B cell (primary cell): ENCODE data around the gene GATAD1. TPM values are rescaled to one million over a fixed set of nuclear protein-coding genes. Genes with fewer than 3 reads are reported as not detected.
"Not testable (repeated sequence)": the region's sequence is repeated elsewhere in the genome, so short reads cannot be mapped to it uniquely, and the experiment has no call there.

Source experiments
- ATAC-seq: fragments of 200-7000 bp; cut with Tn5 transposase; one replicate; pipeline ENCODE4 v1.10.0; 2021; ENCODE audit warnings: low read depth, mild to moderate bottlenecking, moderate number of reproducible peaks, moderate library complexity
- CTCF ChIA-PET: fragments of 350-600 bp; sonication (Branson Sonifier 250); formaldehyde crosslinking; loops from one replicate; lab custom pipeline; 2021; ENCODE audit warnings: antibody characterized with exemption, inconsistent platforms; lab: Charles Lee
- POLR2A ChIA-PET: fragments of 350-600 bp; sonication (Branson Sonifier 250); formaldehyde crosslinking; loops from one replicate; lab custom pipeline; 2021; ENCODE audit warnings: antibody characterized with exemption; lab: Charles Lee
- DNase-seq: peaks from one replicate; pipeline ENCODE4 v3.0.0; 2013
- H2AFZ ChIP-seq: 2 replicates; pipeline ENCODE4 v1.6.1; 2012; ENCODE audit warnings: mild to moderate bottlenecking, low read depth, low read length; ENCODE audit not compliant: insufficient read depth, poor library complexity, severe bottlenecking
- H3K27ac ChIP-seq, 2 donors: 1 replicate in 1 of 2; 2 replicates in 1 of 2; pipeline ENCODE4 v1.5.1; 2012 to 2013; ENCODE audit warnings: low read length in 2 of 2, mild to moderate bottlenecking in 2 of 2, moderate library complexity in 1 of 2
- H3K27me3 ChIP-seq, 4 experiments: fragments of 200-600 bp in 1 of 4; sonication (generic) in 1 of 4; replicated peaks in 1 of 4; 1 replicate in 2 of 4; 2 replicates in 2 of 4; pipeline versions ENCODE4 v1.6.1 to v1.7.0; 2013 to 2016; ENCODE audit warnings: low read length in 3 of 4, mild to moderate bottlenecking in 2 of 4, mixed read lengths in 1 of 4, moderate library complexity in 1 of 4; ENCODE audit not compliant: insufficient read depth in 4 of 4, control insufficient read depth in 3 of 4; ENCODE audit errors: control extremely low read depth in 1 of 4
- H3K36me3 ChIP-seq, 2 experiments: replicated peaks in 1 of 2; 1 replicate in 1 of 2; 2 replicates in 1 of 2; pipeline versions ENCODE4 v1.6.1 to v1.7.1; 2013; ENCODE audit warnings: low read length in 1 of 2; ENCODE audit not compliant: insufficient read depth in 2 of 2, control insufficient read depth in 1 of 2; ENCODE audit errors: control extremely low read depth in 1 of 2, extremely low read depth in 1 of 2
- H3K4me1 ChIP-seq, 2 donors: fragments of 200-600 bp in 1 of 2; sonication (generic) in 1 of 2; 1 replicate in 1 of 2; 2 replicates in 1 of 2; pipeline versions ENCODE4 v1.5.1 to v1.6.1; 2013 to 2017; ENCODE audit warnings: low read length in 2 of 2; ENCODE audit not compliant: control insufficient read depth in 2 of 2, insufficient read depth in 2 of 2
- H3K4me2 ChIP-seq: replicated peaks from 2 replicates; pipeline ENCODE3; 2012; ENCODE audit warnings: mild to moderate bottlenecking, low read depth, low read length; ENCODE audit not compliant: poor library complexity, severe bottlenecking
- H3K4me3 ChIP-seq, 5 experiments: fragments of 200-600 bp in 1 of 5; sonication (generic) in 1 of 5; 1 replicate in 3 of 5; 2 replicates in 2 of 5; pipeline versions ENCODE4 v1.5.1 to v1.7.0; 2011 to 2016; ENCODE audit warnings: low read length in 4 of 5, mild to moderate bottlenecking in 4 of 5, low read depth in 2 of 5, control low read depth in 1 of 5, moderate library complexity in 1 of 5; ENCODE audit not compliant: insufficient read depth in 1 of 5; ENCODE audit errors: control extremely low read depth in 1 of 5, extremely low read depth in 1 of 5
- H3K79me2 ChIP-seq: fragments of 200-600 bp; sonication (generic); one replicate; pipeline ENCODE4 v1.6.0; 2016; ENCODE audit warnings: low read length; ENCODE audit not compliant: control insufficient read depth, insufficient read depth
- H3K9ac ChIP-seq: fragments of 200-600 bp; sonication (generic); 2 replicates; pipeline ENCODE4 v1.6.1; 2017; ENCODE audit warnings: mild to moderate bottlenecking, low read length, moderate library complexity
- H3K9me3 ChIP-seq, 3 donors: one replicate each; pipeline versions ENCODE4 v1.6.1 to v1.7.1; 2013; ENCODE audit warnings: low read length in 2 of 3; ENCODE audit not compliant: control insufficient read depth in 2 of 3, insufficient read depth in 1 of 3; ENCODE audit errors: control extremely low read depth in 1 of 3
- H4K20me1 ChIP-seq: 2 replicates; pipeline ENCODE4 v1.6.0; 2012; ENCODE audit warnings: mild to moderate bottlenecking, low read length; ENCODE audit not compliant: insufficient read depth, control insufficient read depth, poor library complexity, severe bottlenecking
- H3K27ac Mint-ChIP-seq: one replicate; pipeline ENCODE4 v1.8.0; 2021; ENCODE audit warnings: mixed read lengths
- H3K27me3 Mint-ChIP-seq: one replicate; pipeline ENCODE4 v1.8.0; 2021; ENCODE audit warnings: mixed read lengths
- H3K4me1 Mint-ChIP-seq: one replicate; pipeline ENCODE4 v1.8.0; 2021; ENCODE audit warnings: mixed read lengths
- H3K4me3 Mint-ChIP-seq: one replicate; pipeline ENCODE4 v1.8.0; 2021; ENCODE audit warnings: mixed read lengths
- H3K9me3 Mint-ChIP-seq: one replicate; pipeline ENCODE4 v1.8.0; 2022; ENCODE audit warnings: mixed read lengths; ENCODE audit not compliant: insufficient read depth
- EZH2 ChIP-seq: IDR thresholded peaks from 2 replicates; pipeline ENCODE4 v1.6.1; 2012; ENCODE audit warnings: borderline replicate concordance, low read depth, mild to moderate bottlenecking, moderate library complexity, low read length; ENCODE audit not compliant: insufficient read depth, poor library complexity, severe bottlenecking
- WGBS: methylation state at CpG from one replicate; pipeline ENCODE4 v1.1.5; 2013; ENCODE audit warnings: missing lambda C conversion rate; ENCODE audit not compliant: insufficient coverage; 5-methylcytosine and 5-hydroxymethylcytosine counted together
- intact Hi-C: fragments of 100-400 bp; cut with micrococcal nuclease; formaldehyde crosslinking; loops from one replicate; pipeline ENCODE4 v1.10.0; 2022
- polyA plus RNA-seq: library from polyadenylated mRNA; depleted of rRNA; stranded (reverse); fragments of >200 nt; gene quantifications from 2 replicates; pipeline ENCODE4 v1.2.3, GENCODE V29; 2012
- total RNA-seq, 2 donors: library from RNA; stranded (reverse); fragments of 120-200 nt in 1 of 2; gene quantifications; 1 replicate in 1 of 2; 2 replicates in 1 of 2; pipeline versions ENCODE4 v1.2.3 to v1.2.4, GENCODE V29; 2013 to 2022
- TF ChIP-seq, protein P1 (sequence below): fragments of 200-600 bp; IDR thresholded peaks from one replicate; pipeline ENCODE4 v1.8.0; 2022; ENCODE audit warnings: antibody characterized with exemption, mild to moderate bottlenecking

Gene GATAD1
- total and polyA plus RNA-seq, 2 donors (not counting 1 experiment from before 2014, with no cell fraction given): 33.6 to 71.7 TPM

GRCh38 chr7:92464515-92464914 lies 17.2 kb downstream of the GATAD1 start:
- ATAC-seq (no peak), DNase-seq (no peak)
- H3K4me1 ChIP-seq: no peaks in the 10 kb centered on the region
- Mint-ChIP-seq H3K4me3 (no peak overlapping the region), H3K27ac (no peak overlapping the region), H3K9me3 (peaks cover 2% of the 10 kb centered on the region), H3K4me1 (no peaks in the 10 kb centered on the region), H3K27me3 (no peaks in the 10 kb centered on the region)
- no peak overlapping the region for H3K9ac ChIP-seq
- H3K4me2 ChIP-seq: no peak overlapping the region
- intact Hi-C loops: loop anchor here (5.0 kb wide), 1 partner anchor 42 kb away; no protein-coding TSS in a partner anchor
- CTCF ChIA-PET: interaction anchor here (1.3 kb wide), 1 partner anchor 39 kb away, joined by 4 read pairs; no protein-coding TSS in a partner anchor
- no peaks in the 10 kb centered on the region for H4K20me1 ChIP-seq
- no peaks in the 10 kb centered on the region for H3K79me2 ChIP-seq
- POLR2A ChIA-PET: no interaction called here
- 89% methylated on average over 2 of the region's 3 CpGs for WGBS
- H3K36me3 ChIP-seq: no peaks in the 10 kb centered on the region
- no peaks in the 10 kb centered on the region for H3K27me3 ChIP-seq
- no peak overlapping the region for H3K27ac ChIP-seq
- H3K9me3 ChIP-seq: peaks cover 0 to 11% (median 0%) of the 10 kb centered on the region in 3 donors
- TF ChIP-seq EZH2: no peak
- no peak overlapping the region for H3K4me3 ChIP-seq
- no peak overlapping the region for H2AFZ ChIP-seq

- no peaks in the 10 kb centered on the region for H3K36me3 ChIP-seq
- Mint-ChIP-seq H3K4me1 (no peaks in the 10 kb centered on the region), H3K27ac (no peak overlapping the region), H3K9me3 (peaks cover 2% of the 10 kb centered on the region), H3K27me3 (no peaks in the 10 kb centered on the region), H3K4me3 (no peak overlapping the region)
- H3K9ac ChIP-seq: no peak overlapping the region
- no peak for ATAC-seq
- H3K27ac ChIP-seq: no peak overlapping the region
- H3K79me2 ChIP-seq: no peaks in the 10 kb centered on the region
- no peak for TF ChIP-seq EZH2
- TF ChIP-seq, protein P1, sequence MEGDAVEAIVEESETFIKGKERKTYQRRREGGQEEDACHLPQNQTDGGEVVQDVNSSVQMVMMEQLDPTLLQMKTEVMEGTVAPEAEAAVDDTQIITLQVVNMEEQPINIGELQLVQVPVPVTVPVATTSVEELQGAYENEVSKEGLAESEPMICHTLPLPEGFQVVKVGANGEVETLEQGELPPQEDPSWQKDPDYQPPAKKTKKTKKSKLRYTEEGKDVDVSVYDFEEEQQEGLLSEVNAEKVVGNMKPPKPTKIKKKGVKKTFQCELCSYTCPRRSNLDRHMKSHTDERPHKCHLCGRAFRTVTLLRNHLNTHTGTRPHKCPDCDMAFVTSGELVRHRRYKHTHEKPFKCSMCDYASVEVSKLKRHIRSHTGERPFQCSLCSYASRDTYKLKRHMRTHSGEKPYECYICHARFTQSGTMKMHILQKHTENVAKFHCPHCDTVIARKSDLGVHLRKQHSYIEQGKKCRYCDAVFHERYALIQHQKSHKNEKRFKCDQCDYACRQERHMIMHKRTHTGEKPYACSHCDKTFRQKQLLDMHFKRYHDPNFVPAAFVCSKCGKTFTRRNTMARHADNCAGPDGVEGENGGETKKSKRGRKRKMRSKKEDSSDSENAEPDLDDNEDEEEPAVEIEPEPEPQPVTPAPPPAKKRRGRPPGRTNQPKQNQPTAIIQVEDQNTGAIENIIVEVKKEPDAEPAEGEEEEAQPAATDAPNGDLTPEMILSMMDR: no peak
- H3K27me3 ChIP-seq: no peaks in the 10 kb centered on the region
- no peak overlapping the region for H2AFZ ChIP-seq
- ChIA-PET POLR2A (no interaction called here), CTCF (no interaction called here)
- DNase-seq: no peak
- no peak overlapping the region for H3K4me2 ChIP-seq
- no peak overlapping the region for H3K4me3 ChIP-seq
- intact Hi-C loops: no loop called here
- WGBS: no CpG with 5 or more reads among the region's 2 CpGs
- H3K4me1 ChIP-seq: no peaks in the 10 kb centered on the region
- H3K9me3 ChIP-seq: peaks cover 0 to 11% (median 0%) of the 10 kb centered on the region in 3 donors
- no peaks in the 10 kb centered on the region for H4K20me1 ChIP-seq
Observed at GRCh38 chr7:92466682-92467081, 19.4 kb downstream of the GATAD1 start.

GRCh38 chr7:92468589-92468988 lies 21.3 kb downstream of the GATAD1 start:
- H3K4me3 Mint-ChIP-seq, H3K9me3 Mint-ChIP-seq, H3K9ac ChIP-seq, H3K27me3 ChIP-seq, H3K4me2 ChIP-seq, CTCF ChIA-PET, H3K79me2 ChIP-seq, ATAC-seq, H3K27ac Mint-ChIP-seq, POLR2A ChIA-PET, H3K36me3 ChIP-seq, H4K20me1 ChIP-seq, H3K4me1 ChIP-seq, H2AFZ ChIP-seq, H3K27ac ChIP-seq, H3K4me1 Mint-ChIP-seq, DNase-seq, H3K27me3 Mint-ChIP-seq, H3K4me3 ChIP-seq, intact Hi-C loops: not testable (repeated sequence)
- WGBS: 95% methylated on average over 7 of the region's 9 CpGs
- H3K9me3 ChIP-seq: peaks cover 0 to 11% (median 0%) of the 10 kb centered on the region in 3 donors
